ENCODE results near the gene DPH3.

DPH3 gene

DNA sequence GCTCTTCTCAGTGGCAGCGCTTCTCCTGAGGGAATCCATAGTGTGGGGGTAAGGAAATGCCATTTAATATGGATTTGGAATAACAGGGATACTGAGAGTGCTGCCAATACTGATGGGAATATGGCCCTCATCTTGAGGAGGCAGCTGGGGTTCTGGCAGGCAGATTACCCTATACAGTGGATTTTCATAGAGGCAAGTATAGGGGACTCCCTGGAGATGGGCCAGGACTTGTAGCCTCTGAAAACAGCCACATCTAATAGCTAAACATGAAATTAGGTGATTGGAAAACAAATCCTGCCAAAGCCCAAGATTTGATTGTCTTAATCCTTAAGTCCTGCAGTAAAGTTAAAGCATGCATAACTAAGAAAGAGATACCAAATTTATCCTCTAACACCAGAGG, 30.9 kb downstream of the DPH3 start:
- DNase-seq (ENCODE audit: low spot score) = no peak

GRCh38 chr3:16231983-16232382, 32.8 kb downstream of the DPH3 start:
- DNase-seq (ENCODE audit: low spot score) = no peak

GRCh38 chr3:16229681-16230080, 35.1 kb downstream of the DPH3 start:
- no peak for DNase-seq (ENCODE audit: low spot score)

GRCh38 chr3:16227566-16227965, 37.2 kb downstream of the DPH3 start:
- no peak for DNase-seq (ENCODE audit: low spot score)

GRCh38 chr3:16224325-16224724, 40.4 kb downstream of the DPH3 start:
- DNase-seq (ENCODE audit: low spot score) = no peak

GRCh38 chr3:16222547-16222946, 42.2 kb downstream of the DPH3 start:
- no peak for DNase-seq (ENCODE audit: low spot score)

DNA sequence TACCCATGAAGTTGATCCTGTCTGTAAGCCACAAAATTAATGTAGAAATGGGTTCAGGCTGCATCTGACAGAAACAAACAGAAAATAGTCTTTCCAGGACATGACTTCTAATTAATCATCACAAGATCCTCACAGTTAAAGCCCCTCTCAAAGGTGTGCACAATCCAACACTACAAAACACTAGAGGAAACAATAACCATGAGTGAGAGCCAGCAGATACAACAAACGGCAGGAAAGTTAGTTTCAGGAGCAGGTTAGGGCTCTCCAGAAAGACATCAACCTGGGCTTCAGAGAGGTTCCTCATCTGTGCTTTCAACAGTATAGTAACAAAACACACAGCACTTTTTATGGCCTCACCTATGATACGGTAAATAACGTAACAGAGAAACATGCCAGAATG, 42.8 kb downstream of the DPH3 start:
- no peak for DNase-seq (ENCODE audit: low spot score)

- no peak for DNase-seq (ENCODE audit: low spot score)
Observed at GRCh38 chr3:16219777-16220176, 45.0 kb downstream of the DPH3 start.

DNA sequence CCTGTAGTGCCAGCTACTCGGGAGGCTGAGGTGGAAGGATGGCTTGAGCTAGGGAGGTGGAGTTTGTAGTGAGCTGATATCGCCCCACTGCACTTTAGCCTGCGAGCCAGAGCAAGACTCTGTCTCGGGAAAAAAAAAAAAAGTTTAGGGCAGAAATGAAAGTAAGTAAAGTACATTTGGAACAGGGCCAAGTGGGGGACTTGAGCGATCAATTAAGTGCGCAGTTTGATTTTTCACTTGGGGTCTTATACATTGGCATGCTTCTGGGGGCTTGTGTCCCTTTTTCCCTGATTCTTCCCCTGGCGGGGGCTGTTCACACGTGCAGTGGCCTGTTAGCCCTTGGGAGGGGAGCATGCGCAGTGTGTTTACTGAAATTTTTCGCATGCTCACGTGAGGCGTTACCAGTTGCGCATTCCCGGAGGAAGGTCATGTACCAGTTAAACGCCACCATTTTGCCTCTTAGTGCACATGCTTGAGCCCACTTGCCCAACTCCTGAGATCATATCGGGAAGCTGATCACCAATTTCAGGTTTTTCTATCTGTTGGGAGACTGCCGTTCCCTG, 48.3 kb downstream of the DPH3 start:
- no peak for DNase-seq (ENCODE audit: low spot score)

- DNase-seq (ENCODE audit: low spot score) = no peak
Observed at GRCh38 chr3:16214366-16214765, 50.4 kb downstream of the DPH3 start.

- DNase-seq (ENCODE audit: low spot score) = no peak
Observed at GRCh38 chr3:16211176-16211904, 53.4 kb downstream of the DPH3 start.
